Breast epithelium (tissue), 3 donors: ENCODE measurements around the gene PIK3R5.

Source experiments
- CTCF ChIP-seq, 3 donors: fragments of 450-650 bp; IDR thresholded peaks; one replicate each; pipeline ENCODE4 v1.5.1; 2016 to 2017; ENCODE audit warnings: antibody characterized with exemption in 3 of 3, mild to moderate bottlenecking in 3 of 3, moderate library complexity in 3 of 3
- POLR2A ChIP-seq: fragments of 450-650 bp; IDR thresholded peaks from one replicate; pipeline ENCODE4 v1.6.1; 2016; ENCODE audit warnings: antibody characterized with exemption, mild to moderate bottlenecking, moderate library complexity
- POLR2AphosphoS5 ChIP-seq, 3 donors: sonication (generic); formaldehyde crosslinking; IDR thresholded peaks; one replicate each; pipeline ENCODE4 v1.6.1; 2017; ENCODE audit warnings: antibody characterized with exemption in 3 of 3

- TF ChIP-seq CTCF (IDR thresholded peaks at IDR 0.05), result no peak
- TF ChIP-seq POLR2AphosphoS5 (IDR thresholded peaks at IDR 0.05), result no peak
- no peak for TF ChIP-seq POLR2A
These were observed 71.8 kb downstream of the PIK3R5 start for GRCh38 chr17:8893621-8894201.
